ENCODE data around the gene GTPBP6.

GTPBP6 gene

GRCh38 chrX:300334-300733 is 18.3 kb downstream of the GTPBP6 start:
- TF ChIP-seq CREB1 (IDR thresholded peaks at IDR 0.05; ENCODE audit: low read depth) (no peak), REST (IDR thresholded peaks at IDR 0.05; ENCODE audit: low read depth) (no peak), RAD21 (IDR thresholded peaks at IDR 0.05; ENCODE audit: low read depth) (no peak), EGR1 (IDR thresholded peaks at IDR 0.05) (no peak), NFIC (IDR thresholded peaks at IDR 0.05) (no peak), TCF12 (IDR thresholded peaks at IDR 0.05; ENCODE audit: low read depth) (no peak), TEAD4 (IDR thresholded peaks at IDR 0.05) (no peak), FOXM1 (IDR thresholded peaks at IDR 0.05; ENCODE audit: borderline replicate concordance, low read depth) (no peak)

GRCh38 chrX:298993-299392 is 19.6 kb downstream of the GTPBP6 start:
- TF ChIP-seq TAF1 (IDR thresholded peaks at IDR 0.05; ENCODE audit: low read depth) (no peak), TCF12 (IDR thresholded peaks at IDR 0.05; ENCODE audit: low read depth) (no peak), MAX (IDR thresholded peaks at IDR 0.05) (no peak), EP300 (IDR thresholded peaks at IDR 0.05; ENCODE audit: borderline replicate concordance) (no peak), CREB1 (IDR thresholded peaks at IDR 0.05; ENCODE audit: low read depth) (no peak), RAD21 (IDR thresholded peaks at IDR 0.05; ENCODE audit: low read depth) (no peak), CEBPB (IDR thresholded peaks at IDR 0.05) (no peak), FOXM1 (IDR thresholded peaks at IDR 0.05; ENCODE audit: borderline replicate concordance, low read depth) (no peak), YY1 (IDR thresholded peaks at IDR 0.05; ENCODE audit: low read depth) (no peak), REST (IDR thresholded peaks at IDR 0.05; ENCODE audit: low read depth) (no peak), ZBTB7A (IDR thresholded peaks at IDR 0.05; ENCODE audit: low read depth) (no peak), EGR1 (IDR thresholded peaks at IDR 0.05) (no peak), TEAD4 (IDR thresholded peaks at IDR 0.05) (no peak), NFIC (IDR thresholded peaks at IDR 0.05) (no peak)
- TF ChIP-seq, protein P1, sequence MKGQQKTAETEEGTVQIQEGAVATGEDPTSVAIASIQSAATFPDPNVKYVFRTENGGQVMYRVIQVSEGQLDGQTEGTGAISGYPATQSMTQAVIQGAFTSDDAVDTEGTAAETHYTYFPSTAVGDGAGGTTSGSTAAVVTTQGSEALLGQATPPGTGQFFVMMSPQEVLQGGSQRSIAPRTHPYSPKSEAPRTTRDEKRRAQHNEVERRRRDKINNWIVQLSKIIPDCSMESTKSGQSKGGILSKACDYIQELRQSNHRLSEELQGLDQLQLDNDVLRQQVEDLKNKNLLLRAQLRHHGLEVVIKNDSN (IDR thresholded peaks at IDR 0.05): no peak

- TF ChIP-seq YY1 (IDR thresholded peaks at IDR 0.05; ENCODE audit: low read depth) (no peak), EGR1 (IDR thresholded peaks at IDR 0.05) (no peak), MAX (IDR thresholded peaks at IDR 0.05) (no peak), TEAD4 (IDR thresholded peaks at IDR 0.05) (no peak), FOXM1 (IDR thresholded peaks at IDR 0.05; ENCODE audit: borderline replicate concordance, low read depth) (no peak), NFIC (IDR thresholded peaks at IDR 0.05) (no peak)
These were observed 23.5 kb downstream of the GTPBP6 start for GRCh38 chrX:295136-295535.

DNA sequence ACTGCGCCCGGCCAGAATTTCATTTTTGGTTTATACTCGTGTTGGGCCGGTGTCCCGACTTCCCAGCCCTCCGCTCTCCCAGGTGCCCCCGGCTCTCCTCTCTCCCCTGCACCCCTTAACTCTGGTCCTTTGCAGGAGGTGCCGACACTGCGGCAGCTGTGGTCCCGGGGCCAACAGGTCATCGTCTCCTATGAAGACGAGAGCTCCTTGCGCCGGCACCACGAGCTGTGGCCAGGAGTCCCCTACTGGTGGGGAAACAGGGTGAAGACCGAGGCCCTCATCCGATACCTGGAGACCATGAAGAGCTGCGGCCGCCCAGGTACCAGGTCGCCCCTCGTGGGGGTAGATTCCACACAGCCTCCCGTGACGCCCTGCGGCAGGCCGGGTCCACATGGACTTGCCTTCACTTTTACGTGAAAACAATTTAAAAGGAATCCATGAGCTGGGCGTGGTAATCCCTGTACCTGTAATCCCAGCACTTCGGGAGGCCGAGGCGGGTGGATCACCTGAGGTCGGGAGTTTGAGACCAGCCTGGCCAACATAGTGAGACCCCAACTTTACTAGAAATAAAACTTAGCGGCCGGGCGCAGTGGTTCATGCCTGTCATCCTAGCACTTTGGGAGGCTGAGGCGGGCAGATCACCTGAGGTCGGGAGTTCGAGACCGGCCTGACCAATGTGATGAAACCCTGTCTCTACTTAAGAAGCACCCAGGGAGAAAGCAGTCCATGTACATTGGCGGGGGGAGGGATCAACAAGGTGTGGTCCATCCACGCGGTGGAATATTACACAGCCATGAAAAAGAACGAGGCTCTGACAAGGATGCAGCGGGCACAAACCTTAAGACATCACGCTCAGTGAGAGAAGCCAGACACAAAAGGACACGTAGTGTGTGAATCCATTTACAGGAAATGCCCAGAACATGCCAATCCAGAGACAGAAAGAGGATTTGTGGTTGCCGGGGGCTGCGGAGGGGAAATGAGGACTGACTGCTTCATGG is 25.4 kb downstream of the GTPBP6 start:
- TF ChIP-seq NFIC (IDR thresholded peaks at IDR 0.05) (no peak), EGR1 (IDR thresholded peaks at IDR 0.05) (no peak), REST (IDR thresholded peaks at IDR 0.05; ENCODE audit: low read depth) (no peak), TAF1 (IDR thresholded peaks at IDR 0.05; ENCODE audit: low read depth) (no peak), ZBTB7A (IDR thresholded peaks at IDR 0.05; ENCODE audit: low read depth) (no peak), EP300 (IDR thresholded peaks at IDR 0.05; ENCODE audit: borderline replicate concordance) (no peak), TCF12 (IDR thresholded peaks at IDR 0.05; ENCODE audit: low read depth) (no peak), FOXM1 (IDR thresholded peaks at IDR 0.05; ENCODE audit: borderline replicate concordance, low read depth) (no peak), CEBPB (IDR thresholded peaks at IDR 0.05) (no peak)
- TF ChIP-seq, protein P1 (IDR thresholded peaks at IDR 0.05): no peak
